Breast epithelium (tissue), 3 donors: Measurements from ENCODE around the gene HSD11B1.

Source experiments
- CTCF ChIP-seq, 3 donors: fragments of 450-650 bp; IDR thresholded peaks; one replicate each; pipeline ENCODE4 v1.5.1; 2016 to 2017; ENCODE audit warnings: antibody characterized with exemption in 3 of 3, mild to moderate bottlenecking in 3 of 3, moderate library complexity in 3 of 3
- POLR2A ChIP-seq: fragments of 450-650 bp; IDR thresholded peaks from one replicate; pipeline ENCODE4 v1.6.1; 2016; ENCODE audit warnings: antibody characterized with exemption, mild to moderate bottlenecking, moderate library complexity
- POLR2AphosphoS5 ChIP-seq, 3 donors: sonication (generic); formaldehyde crosslinking; IDR thresholded peaks; one replicate each; pipeline ENCODE4 v1.6.1; 2017; ENCODE audit warnings: antibody characterized with exemption in 3 of 3

- TF ChIP-seq CTCF (IDR thresholded peaks at IDR 0.05) (no peak), POLR2AphosphoS5 (IDR thresholded peaks at IDR 0.05) (no peak), POLR2A (no peak)
Measured at GRCh38 chr1:209774592-209774991, 69.9 kb downstream of the HSD11B1 start.
